HepG2 (cell line): Measurements from ENCODE around the gene LYPLA2. TPM values are rescaled to one million over a fixed set of nuclear protein-coding genes. Genes with fewer than 3 reads are reported as not detected.

Experiments used
- BCL3 ChIP-seq: sonication (generic); formaldehyde crosslinking; IDR thresholded peaks from 2 replicates; pipeline ENCODE4 v1.5.1; 2020; ENCODE audit warnings: mild to moderate bottlenecking, missing genetic modification reagents, moderate library complexity
- ELF4 ChIP-seq: sonication (generic); formaldehyde crosslinking; IDR thresholded peaks from 2 replicates; pipeline ENCODE4 v1.5.0; 2020; ENCODE audit warnings: missing genetic modification reagents, mild to moderate bottlenecking, moderate library complexity, borderline replicate concordance
- GABPA ChIP-seq, 2 experiments: IDR thresholded peaks; 2 replicates each; pipeline ENCODE4 v1.6.1; 2011 to 2016; ENCODE audit warnings: low read depth in 2 of 2, low read length in 1 of 2, missing biosample characterization in 1 of 2, missing genetic modification characterization in 1 of 2
- HIVEP1 ChIP-seq: sonication (generic); formaldehyde crosslinking; IDR thresholded peaks from 2 replicates; pipeline ENCODE4 v1.4.0; 2020; ENCODE audit warnings: mild to moderate bottlenecking, missing genetic modification reagents
- HNF4A ChIP-seq: sonication (generic); formaldehyde crosslinking; IDR thresholded peaks from 2 replicates; pipeline ENCODE4 v1.4.0; 2020; ENCODE audit warnings: missing genetic modification reagents
- MAF1 ChIP-seq: sonication (generic); formaldehyde crosslinking; IDR thresholded peaks from 2 replicates; pipeline ENCODE4 v1.5.0; 2020; ENCODE audit warnings: missing genetic modification reagents, borderline replicate concordance
- MED1 ChIP-seq: sonication (generic); formaldehyde crosslinking; IDR thresholded peaks from 2 replicates; pipeline ENCODE4 v1.4.0; 2020; ENCODE audit warnings: missing genetic modification reagents
- NR1H2 ChIP-seq: sonication (generic); formaldehyde crosslinking; IDR thresholded peaks from 2 replicates; pipeline ENCODE4 v1.8.1; 2022; ENCODE audit warnings: low read depth, missing genetic modification reagents, borderline replicate concordance
- POLR2AphosphoS5 ChIP-seq: IDR thresholded peaks from 2 replicates; pipeline ENCODE4 v1.6.1; 2012; ENCODE audit warnings: low read depth, low read length
- SCMH1 ChIP-seq: sonication (generic); formaldehyde crosslinking; IDR thresholded peaks from 2 replicates; pipeline ENCODE4 v1.9.0; 2021; ENCODE audit warnings: missing genetic modification reagents, mild to moderate bottlenecking, borderline replicate concordance
- SMYD3 ChIP-seq: sonication (generic); formaldehyde crosslinking; IDR thresholded peaks from 2 replicates; pipeline ENCODE4 v1.8.1; 2023; ENCODE audit warnings: mild to moderate bottlenecking, missing genetic modification reagents
- SP1 ChIP-seq, 2 experiments: fragments of 450-650 bp in 1 of 2; sonication (generic) in 1 of 2; formaldehyde crosslinking in 1 of 2; IDR thresholded peaks; 2 replicates each; pipeline versions ENCODE4 v1.4.0 to v1.6.1; 2016 to 2020; ENCODE audit warnings: missing genetic modification reagents in 1 of 2
- TAF1 ChIP-seq: sonication (generic); formaldehyde crosslinking; IDR thresholded peaks from 2 replicates; pipeline ENCODE4 v1.4.0; 2020; ENCODE audit warnings: missing genetic modification reagents
- TRIM24 ChIP-seq: sonication (generic); formaldehyde crosslinking; IDR thresholded peaks from 2 replicates; pipeline ENCODE4 v1.8.0; 2022; ENCODE audit warnings: mild to moderate bottlenecking, missing genetic modification reagents
- ZFP36L2 ChIP-seq: sonication (generic); formaldehyde crosslinking; IDR thresholded peaks from 2 replicates; pipeline ENCODE4 v1.4.0; 2020; ENCODE audit warnings: missing genetic modification reagents
- ZGPAT ChIP-seq: IDR thresholded peaks from 2 replicates; pipeline ENCODE4 v1.6.1; 2016; ENCODE audit warnings: mild to moderate bottlenecking
- ZNF597 ChIP-seq: sonication (generic); formaldehyde crosslinking; IDR thresholded peaks from 2 replicates; pipeline ENCODE4 v1.5.0; 2020; ENCODE audit warnings: missing genetic modification reagents
- ZNF629 ChIP-seq: sonication (generic); formaldehyde crosslinking; conservative IDR thresholded peaks from 2 replicates; pipeline ENCODE4 v1.5.0; 2020; ENCODE audit warnings: missing genetic modification reagents
- ZNF7 ChIP-seq: IDR thresholded peaks from 2 replicates; pipeline ENCODE4 v1.6.1; 2016; ENCODE audit warnings: missing biosample characterization, missing genetic modification reagents
- polyA plus RNA-seq, 8 experiments: library from polyadenylated mRNA; depleted of rRNA in 3 of 8; stranded (reverse) in 7 of 8; unstranded in 1 of 8; fragments of >200 nt; fragmentation: Illumina TruSeq in 4 of 8; extraction: Trizol in 4 of 8; gene quantifications; 2 replicates each; pipeline versions ENCODE4 v1.2.1 to v1.2.3, GENCODE V29; 2011 to 2016; ENCODE audit warnings: low read depth in 4 of 8, missing spikeins in 1 of 8, mixed read lengths in 1 of 8; ENCODE audit not compliant: insufficient read depth in 1 of 8
- total RNA-seq, 5 experiments: library from RNA; depleted of rRNA; stranded (reverse); fragments of >200 nt; fragmentation: Illumina TruSeq; extraction: Trizol; gene quantifications; 2 replicates each; pipeline ENCODE4 v1.2.3, GENCODE V29; 2016; ENCODE audit warnings: low read depth in 1 of 5
- TF ChIP-seq, protein P1 (sequence below): IDR thresholded peaks from 2 replicates; pipeline ENCODE4 v1.6.1; 2016; ENCODE audit warnings: low read depth, control low read depth
- TF ChIP-seq, protein P2 (sequence below): IDR thresholded peaks from 2 replicates; pipeline ENCODE4 v1.6.1; 2012; ENCODE audit warnings: low read length, improper control_type of control experiment

LYPLA2 gene
- total and polyA plus RNA-seq, 2 of the 13 experiments (the other 11 are each of a cell fraction or from before 2014, with no cell fraction given) = 72.1 to 73.2 TPM

DNA sequence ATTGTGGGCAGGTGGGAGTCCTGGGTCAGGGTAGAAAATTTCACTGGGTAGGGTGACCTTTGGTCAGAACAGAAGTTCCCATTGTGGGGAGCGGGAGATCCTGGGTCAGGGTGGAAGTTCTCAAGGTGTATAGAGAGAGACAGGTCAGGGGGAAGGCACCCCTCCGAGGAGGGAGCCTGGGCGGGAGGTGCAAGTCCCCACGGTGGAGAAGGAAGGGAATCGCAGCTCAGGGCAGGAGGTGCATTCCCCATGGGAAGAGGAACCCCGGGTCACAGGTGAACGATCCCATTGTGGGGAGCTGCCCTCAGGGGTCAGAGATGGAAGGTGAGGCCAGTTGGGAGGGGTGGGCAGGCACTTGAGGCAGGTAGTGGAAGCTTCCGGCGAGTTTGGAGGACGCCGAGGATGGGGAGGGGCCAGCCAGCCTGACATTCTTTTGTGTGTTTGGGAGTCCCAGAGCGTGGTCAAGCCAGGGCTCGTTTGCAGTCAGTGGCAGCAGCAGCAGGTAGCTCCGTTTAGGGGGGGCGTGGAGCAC lies 637 bp downstream of the LYPLA2 start (continued):
- TF ChIP-seq BCL3 (CRISPR knock-in tag) (no peak), SMYD3 (CRISPR knock-in tag) (no peak), SP1 (IDR thresholded peaks at IDR 0.05) (no peak), SP1 (CRISPR knock-in tag; IDR thresholded peaks at IDR 0.05) (no peak), TAF1 (CRISPR knock-in tag) (0 out of 2 replicates have a peak, but pooled peaks have one; percentile 32), HIVEP1 (CRISPR knock-in tag) (peak; percentile 46; the same call in 1 of the 2 replicates), ZFP36L2 (CRISPR knock-in tag) (no peak), GABPA (IDR thresholded peaks at IDR 0.05; ENCODE audit: low read depth, low read length) (no peak), GABPA (CRISPR knock-in tag; IDR thresholded peaks at IDR 0.05; ENCODE audit: low read depth) (peak; percentile 68), NR1H2 (CRISPR knock-in tag) (no peak), SCMH1 (CRISPR knock-in tag) (no peak), MED1 (no peak; the same call in 1 of the 2 replicates), ELF4 (CRISPR knock-in tag) (no peak), MAF1 (CRISPR knock-in tag) (no peak), POLR2AphosphoS5 (no peak), ZNF629 (CRISPR knock-in tag) (no peak), ZNF597 (CRISPR knock-in tag) (no peak), ZNF7 (CRISPR knock-in tag) (no peak), ZGPAT (CRISPR knock-in tag) (no peak), TRIM24 (CRISPR knock-in tag) (no peak), HNF4A (CRISPR knock-in tag) (no peak; the same call in 1 of the 2 replicates)
- TF ChIP-seq, protein P1, sequence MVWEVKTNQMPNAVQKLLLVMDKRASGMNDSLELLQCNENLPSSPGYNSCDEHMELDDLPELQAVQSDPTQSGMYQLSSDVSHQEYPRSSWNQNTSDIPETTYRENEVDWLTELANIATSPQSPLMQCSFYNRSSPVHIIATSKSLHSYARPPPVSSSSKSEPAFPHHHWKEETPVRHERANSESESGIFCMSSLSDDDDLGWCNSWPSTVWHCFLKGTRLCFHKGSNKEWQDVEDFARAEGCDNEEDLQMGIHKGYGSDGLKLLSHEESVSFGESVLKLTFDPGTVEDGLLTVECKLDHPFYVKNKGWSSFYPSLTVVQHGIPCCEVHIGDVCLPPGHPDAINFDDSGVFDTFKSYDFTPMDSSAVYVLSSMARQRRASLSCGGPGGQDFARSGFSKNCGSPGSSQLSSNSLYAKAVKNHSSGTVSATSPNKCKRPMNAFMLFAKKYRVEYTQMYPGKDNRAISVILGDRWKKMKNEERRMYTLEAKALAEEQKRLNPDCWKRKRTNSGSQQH = no peak
- TF ChIP-seq, protein P2, sequence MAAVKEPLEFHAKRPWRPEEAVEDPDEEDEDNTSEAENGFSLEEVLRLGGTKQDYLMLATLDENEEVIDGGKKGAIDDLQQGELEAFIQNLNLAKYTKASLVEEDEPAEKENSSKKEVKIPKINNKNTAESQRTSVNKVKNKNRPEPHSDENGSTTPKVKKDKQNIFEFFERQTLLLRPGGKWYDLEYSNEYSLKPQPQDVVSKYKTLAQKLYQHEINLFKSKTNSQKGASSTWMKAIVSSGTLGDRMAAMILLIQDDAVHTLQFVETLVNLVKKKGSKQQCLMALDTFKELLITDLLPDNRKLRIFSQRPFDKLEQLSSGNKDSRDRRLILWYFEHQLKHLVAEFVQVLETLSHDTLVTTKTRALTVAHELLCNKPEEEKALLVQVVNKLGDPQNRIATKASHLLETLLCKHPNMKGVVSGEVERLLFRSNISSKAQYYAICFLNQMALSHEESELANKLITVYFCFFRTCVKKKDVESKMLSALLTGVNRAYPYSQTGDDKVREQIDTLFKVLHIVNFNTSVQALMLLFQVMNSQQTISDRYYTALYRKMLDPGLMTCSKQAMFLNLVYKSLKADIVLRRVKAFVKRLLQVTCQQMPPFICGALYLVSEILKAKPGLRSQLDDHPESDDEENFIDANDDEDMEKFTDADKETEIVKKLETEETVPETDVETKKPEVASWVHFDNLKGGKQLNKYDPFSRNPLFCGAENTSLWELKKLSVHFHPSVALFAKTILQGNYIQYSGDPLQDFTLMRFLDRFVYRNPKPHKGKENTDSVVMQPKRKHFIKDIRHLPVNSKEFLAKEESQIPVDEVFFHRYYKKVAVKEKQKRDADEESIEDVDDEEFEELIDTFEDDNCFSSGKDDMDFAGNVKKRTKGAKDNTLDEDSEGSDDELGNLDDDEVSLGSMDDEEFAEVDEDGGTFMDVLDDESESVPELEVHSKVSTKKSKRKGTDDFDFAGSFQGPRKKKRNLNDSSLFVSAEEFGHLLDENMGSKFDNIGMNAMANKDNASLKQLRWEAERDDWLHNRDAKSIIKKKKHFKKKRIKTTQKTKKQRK = no peak
